ENCODE results near the gene HPCAL4.
A peak's percentile ranks its signal among the peaks of the same experiment; 100 is the strongest.

Gene HPCAL4

GRCh38 chr1:39646232-39647081 lies 44.8 kb downstream of the HPCAL4 start:
- no peak for DNase-seq

DNA sequence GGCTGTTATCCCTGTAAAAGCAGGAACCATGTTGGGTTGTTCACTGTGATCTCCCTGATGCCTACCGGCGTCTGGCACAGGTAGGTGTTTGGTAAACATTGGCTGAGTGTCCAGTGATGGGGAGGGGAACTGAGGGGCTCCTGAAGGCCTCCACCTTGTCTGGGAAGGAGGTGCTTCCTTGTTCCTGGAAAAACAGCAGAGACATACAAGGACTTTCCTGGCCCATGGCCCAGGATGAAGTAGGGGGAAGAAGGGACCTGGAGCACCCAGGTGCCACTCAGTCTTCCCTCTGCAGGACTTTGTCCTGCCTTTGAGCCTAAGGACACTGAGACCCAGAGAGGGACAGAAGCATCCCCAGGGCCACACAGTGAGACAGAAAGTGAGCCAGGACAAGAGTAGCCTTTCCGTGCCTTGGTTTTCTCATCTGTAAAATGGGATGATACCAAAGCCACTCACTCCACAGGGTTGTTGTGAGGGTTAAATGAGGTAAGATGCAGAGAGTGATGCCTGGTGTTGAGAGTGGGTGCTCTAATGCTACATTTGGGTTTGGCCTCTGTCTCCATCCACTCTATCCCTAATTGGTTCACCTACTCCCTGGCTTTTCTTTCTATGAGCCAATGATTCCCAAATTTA lies 45.7 kb downstream of the HPCAL4 start:
- DNase-seq = no peak

- no peak for DNase-seq
Measured at GRCh38 chr1:39643705-39644104, 47.5 kb downstream of the HPCAL4 start.

GRCh38 chr1:39642796-39643195 lies 48.4 kb downstream of the HPCAL4 start:
- DNase-seq = no peak

- DNase-seq = no peak
Measured at GRCh38 chr1:39640861-39641260, 50.4 kb downstream of the HPCAL4 start.

- peak; percentile 64 to 81 for DNase-seq
Measured at GRCh38 chr1:39639305-39640130, 51.7 kb downstream of the HPCAL4 start, which contains the start of gene HEYL. Gene HEYL (minus strand): TSS chr1:39639643. CDS start chr1:39639625, 18 bp downstream.

DNA sequence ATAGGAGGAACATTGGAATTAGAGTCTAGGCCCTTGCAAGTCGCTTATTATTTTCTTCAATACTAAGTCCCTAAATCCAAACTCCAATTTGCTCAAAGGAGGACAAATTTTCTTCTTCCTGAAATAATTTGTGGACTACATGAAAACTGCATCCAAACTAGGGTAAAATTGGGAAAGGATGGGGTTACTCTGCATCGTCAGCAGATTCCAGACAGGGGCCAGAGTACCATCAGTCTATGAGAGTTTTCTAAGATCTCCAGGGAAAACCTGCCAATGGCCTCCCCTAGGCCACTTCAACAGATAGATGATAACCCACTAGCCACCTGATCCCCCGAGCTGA lies 52.3 kb downstream of the HPCAL4 start:
- no peak for DNase-seq

DNA sequence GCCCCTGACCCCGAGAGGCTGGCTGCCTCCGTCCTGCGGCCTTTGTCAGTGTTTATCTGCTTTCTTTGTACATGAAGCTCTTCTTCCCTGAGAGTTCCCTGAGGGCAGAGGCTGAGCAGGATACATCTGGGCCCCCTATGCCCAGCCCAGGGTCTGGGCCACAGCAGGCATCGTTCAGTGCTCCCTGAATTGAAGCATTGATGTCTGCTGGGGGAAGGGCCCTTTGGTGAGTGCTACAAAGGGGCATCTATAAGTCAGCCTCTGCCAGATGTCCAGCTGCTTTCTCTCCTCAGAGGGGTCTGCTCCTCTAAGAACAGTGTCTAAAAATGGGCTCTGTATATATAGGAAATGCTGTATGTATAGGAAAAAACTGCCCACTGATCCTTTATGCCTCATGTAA lies 53.9 kb downstream of the HPCAL4 start:
- DNase-seq = no peak

- no peak for DNase-seq
Measured at GRCh38 chr1:39635871-39636210, 55.4 kb downstream of the HPCAL4 start.

DNA sequence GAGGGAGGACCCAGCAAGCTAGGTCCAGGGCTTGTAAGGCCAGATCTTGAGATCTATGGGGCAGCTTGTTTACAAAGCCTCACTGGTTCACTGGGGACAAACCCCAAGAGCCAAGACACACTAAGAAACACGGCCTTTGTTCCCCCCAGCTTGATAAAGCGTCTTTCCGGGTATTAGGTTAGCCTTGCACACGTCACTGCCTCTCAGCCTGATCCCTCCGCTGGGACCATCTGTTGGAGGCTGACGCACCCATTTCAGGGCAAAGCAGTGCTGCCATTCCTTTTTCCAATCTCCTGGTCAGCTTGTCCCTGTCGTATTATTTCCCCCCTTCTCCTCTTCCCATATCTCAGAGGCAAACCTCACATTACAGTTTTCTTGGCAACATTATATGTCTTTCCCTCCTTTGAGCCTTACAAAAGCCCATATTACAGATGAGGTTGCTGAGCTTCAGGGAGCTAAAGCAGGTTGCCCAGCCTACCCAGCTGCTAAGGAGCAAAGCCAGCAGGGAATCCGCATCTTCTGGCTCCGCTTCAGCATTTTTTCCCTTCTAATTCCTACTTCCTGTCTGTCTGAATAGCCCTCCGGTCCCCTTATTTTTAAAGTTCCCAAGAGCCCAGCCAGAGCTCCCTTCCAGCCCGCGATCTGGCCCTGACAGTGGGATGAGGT lies 55.9 kb downstream of the HPCAL4 start:
- no peak for DNase-seq

- DNase-seq = no peak
Measured at GRCh38 chr1:39633422-39633821, 57.8 kb downstream of the HPCAL4 start.

DNA sequence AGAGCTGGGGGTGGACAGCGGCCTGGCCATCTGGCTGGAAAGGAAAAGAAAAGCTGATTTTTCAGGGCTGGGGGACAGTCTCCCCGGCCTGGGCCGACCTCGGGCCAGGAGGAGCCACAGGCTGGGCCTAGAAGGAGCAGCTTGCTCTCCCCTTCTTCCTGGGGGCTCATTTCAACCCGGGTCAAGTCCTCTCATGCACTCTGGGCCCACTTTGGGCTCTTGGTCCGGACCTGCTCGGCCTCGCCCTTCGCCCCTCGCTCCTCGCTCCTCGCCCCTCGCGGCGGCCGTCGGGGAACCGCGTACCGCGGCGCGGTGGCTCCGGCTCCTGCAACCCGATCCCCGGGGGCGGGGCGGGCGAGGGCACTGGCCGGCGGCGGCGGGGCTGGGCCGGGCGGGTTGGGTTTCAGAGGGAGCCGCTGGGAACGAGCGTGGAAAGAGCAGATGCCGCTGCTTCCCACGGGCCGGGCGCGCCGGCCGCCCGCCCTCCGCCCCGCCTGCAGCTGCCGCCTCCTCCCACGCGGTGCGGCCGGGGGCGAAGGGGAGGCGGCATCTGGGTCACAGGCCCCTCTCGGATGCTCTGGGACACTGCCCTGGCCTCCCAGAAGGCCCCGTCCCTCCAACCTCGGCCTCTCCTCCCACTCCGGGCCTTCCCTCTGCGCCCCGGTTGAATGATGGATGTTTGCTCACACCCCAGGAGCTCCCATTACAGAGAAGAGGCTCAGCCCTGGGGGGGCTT lies 58.4 kb downstream of the HPCAL4 start:
- DNase-seq = no peak

GRCh38 chr1:39632323-39632681 lies 58.9 kb downstream of the HPCAL4 start:
- DNase-seq = no peak

DNA sequence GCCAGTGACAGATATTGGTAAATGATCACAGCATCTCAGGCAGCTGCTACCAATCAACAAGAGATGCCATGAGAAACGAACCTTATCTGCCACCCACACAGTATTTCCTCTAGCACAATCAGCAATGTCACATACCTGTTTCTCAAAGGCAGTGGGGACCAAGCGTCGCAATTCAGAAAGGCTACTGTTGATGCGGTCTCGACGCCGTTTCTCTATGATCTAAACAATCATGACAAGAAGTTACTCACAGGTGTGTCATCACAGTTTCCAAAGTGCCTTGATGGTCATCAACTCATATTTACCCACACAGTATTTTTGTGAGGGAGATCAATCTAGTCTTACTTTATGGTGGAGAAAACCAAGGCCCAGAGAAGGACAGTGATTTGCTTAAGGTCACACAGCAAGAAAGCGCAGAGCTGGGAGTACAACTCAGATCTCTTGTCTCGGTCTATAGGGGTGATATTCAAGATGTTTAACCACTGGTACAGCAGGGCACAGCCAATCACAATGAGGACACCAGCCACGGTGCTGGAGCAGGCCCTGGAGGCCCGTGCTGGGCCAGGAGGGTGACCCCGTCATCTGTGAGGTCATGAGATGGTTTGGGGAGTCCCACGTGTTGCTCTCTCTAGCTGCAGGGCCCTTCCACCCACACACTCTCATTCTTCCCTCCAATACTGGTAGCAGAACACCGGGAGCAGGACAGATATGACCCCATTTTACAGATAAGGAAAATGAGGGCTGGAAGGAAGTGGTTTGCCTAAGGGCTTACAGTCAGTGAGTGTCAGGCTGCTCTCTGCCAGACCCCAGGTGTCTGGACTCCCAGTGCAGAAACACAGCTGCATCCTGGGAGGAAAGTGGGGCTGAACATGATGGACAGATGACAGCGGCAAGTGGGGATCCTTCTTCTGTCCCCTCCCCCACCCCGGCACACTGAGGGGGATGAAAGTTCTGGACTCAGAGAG lies 59.6 kb downstream of the HPCAL4 start:
- no peak for DNase-seq

- DNase-seq = no peak
Measured at GRCh38 chr1:39628807-39629350, 62.4 kb downstream of the HPCAL4 start.
